Measurements from ENCODE around the gene AKNA.

The AKNA gene

DNA sequence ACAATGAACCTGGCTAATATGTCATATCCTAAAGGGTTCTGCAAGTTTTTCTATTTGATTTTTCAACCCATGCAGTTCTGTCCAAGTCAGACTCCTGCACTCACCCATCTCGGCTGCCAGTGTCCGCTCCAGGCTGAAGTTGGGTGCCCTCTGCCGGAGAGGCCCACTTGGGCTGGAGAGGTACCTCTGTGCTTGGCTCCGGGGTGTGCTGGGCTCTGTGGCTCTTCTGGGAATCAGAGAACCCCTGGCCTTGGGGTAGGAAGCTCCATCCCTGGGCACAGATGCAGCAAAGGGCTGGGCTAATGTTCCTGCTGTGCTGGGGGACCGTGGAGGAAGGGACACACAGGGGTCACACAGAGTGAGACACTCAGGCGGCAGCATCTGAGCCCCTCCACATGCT is 32.0 kb downstream of the AKNA start:
- no peak for DNase-seq

GRCh38 chr9:114351932-114352331 is 35.9 kb downstream of the AKNA start:
- DNase-seq, result no peak

DNA sequence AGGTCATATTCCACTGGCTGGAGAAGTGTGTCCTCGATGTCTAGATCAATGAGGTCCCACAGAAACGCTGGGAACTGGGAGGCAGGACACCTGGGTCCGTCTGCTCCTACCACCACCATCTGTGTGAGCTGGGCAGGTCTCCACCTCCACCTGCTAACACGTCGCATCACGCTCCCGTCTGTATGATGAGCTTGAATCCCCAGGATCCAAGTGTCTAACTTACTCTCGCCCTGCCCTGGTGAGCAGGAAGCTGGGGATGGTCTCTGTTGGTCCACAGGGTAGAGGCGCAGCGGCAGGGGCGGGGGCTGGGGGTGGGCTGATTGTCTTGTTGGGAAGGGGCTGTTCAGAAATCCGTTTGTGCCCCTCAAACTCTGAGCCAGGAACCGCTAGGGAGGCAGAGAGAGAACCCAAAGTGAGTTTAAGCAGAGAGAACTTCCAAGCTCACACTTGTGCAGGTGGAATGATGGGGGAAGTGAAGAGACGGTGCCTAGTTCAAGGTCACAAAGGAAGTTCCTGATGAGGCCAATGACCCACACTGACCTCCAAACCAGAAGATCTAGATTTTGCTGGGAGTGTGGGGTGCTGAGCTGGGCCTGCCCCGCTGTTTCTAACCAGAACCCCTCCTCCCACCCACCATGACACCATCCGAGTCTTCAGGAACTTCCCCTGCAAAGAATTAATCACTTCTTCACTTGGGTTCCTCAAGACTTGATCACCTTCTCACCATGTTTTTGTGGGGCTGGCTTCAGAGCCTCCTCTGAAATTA is 37.0 kb downstream of the AKNA start:
- DNase-seq, result no peak

- no peak for DNase-seq
Measured at GRCh38 chr9:114349713-114350480, 37.9 kb downstream of the AKNA start.

- no peak for DNase-seq
Measured at GRCh38 chr9:114348906-114349482, 38.8 kb downstream of the AKNA start.

DNA sequence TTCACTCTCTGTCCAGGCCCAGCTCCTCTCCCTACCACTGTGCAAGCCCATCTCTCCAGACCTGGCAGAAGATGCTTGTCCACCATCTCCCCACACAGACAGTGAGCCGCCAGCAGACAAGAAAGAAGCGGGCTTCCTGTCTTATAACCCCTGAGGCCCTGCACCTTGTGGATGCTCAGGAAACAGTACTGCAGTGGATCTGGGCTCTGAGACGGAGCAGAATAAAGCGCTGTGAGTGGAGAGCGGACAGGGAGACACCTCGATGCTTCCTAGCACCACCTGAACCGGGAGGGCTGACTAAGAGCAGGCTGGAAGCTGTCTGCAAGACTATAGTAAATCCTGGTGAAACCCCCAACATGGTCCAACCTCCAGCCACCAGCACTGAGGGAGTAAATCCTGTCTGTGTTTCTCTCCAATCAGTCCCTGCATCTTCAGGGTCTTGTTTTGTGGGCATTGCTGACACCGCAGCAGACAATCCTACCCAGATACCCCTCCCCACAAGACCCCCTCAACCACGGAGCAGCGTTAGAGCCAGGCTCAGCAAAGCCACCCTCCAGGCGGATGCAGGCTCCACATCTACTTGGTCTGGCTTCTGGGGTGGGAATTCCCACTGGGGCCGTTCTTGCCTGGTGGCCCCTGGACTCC is 39.4 kb downstream of the AKNA start:
- no peak for DNase-seq

DNA sequence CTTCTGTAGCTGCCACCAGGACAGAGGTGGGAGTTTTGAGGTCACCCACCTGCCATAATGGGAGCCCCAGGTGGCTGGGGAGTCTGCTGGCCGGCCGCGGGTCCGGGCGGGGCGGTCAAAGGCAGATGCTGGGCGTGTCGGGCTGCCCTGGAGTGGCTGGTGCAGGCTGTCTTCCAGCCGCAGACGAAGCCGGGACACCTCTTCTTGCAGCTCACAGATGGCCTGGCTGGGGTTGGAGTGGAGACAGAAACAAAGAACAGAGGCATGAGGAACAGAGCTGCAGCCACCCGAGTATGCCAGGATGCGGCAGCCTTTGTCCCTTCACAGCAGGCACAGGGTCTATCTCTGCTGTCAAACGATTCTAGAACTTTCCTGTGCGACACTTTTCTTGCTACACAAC is 40.1 kb downstream of the AKNA start:
- no peak for DNase-seq

DNA sequence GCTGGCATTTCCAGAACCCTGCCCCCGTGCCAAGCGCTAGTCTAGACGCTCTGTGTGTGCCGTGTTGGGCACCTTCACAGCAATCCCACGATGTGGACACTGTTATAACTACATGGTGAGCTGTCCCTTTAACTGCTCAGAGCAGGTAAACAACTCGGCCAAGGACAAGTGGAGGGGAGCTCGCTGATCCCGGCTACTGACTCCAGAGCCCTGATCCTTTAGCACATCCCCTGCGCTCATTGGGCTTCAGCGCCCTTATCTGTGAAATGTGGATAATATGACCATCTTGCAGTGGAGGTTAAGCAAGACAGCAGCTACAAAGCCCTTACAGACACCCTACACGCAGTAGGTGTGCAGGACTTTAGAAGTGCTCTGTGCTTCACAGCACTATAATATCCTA is 41.6 kb downstream of the AKNA start:
- DNase-seq, result no peak

DNA sequence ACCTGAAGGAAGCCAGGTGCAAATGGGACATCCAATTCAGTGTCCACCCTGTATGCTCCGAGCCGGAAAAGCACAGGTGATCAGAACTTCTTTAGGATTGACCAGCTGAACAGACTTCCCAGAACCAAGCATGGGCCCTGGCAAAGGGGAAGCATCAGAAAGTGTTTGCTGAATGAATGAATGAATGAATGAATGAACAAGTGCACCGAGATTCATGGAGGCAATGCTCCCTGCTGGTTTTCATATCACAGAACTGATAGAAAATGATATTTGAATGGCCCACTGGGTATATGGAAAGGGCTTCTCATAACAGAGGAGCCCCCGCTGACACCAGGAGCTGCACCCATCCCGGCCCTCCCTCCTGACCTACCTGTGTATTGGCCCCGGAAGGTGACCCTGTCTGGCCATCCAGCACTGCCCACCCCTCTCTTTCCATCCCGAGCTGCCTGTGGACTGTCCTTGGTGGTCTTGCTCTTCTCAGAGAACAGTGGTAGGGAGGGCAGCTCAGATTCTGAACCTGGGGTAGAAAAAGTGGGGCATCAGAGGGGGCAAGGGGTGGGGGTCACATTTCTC is 42.2 kb downstream of the AKNA start:
- no peak for DNase-seq

DNA sequence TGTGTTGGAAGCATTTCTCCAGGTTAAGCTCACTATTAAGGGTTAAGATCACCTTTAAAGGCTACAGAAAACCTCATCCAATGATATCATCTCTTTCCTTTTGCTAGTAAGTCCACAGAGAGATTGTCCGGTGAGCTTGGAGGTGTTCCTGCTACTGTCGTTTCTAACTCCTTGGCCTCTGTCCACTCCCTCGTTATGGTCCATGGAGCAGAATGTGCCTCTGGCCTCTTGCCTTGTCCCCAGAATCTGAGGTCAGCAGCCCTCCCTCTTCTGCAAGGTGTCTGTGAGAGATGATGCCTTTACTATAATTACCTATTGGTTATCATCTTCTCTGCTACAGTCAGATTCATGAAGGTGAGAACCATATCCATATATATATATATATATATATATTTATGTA is 43.1 kb downstream of the AKNA start:
- no peak for DNase-seq

- no peak for DNase-seq
Measured at GRCh38 chr9:114344188-114344566, 43.6 kb downstream of the AKNA start.

- DNase-seq, result no peak
Measured at GRCh38 chr9:114343471-114344187, 44.2 kb downstream of the AKNA start.

- no peak for DNase-seq
Measured at GRCh38 chr9:114342755-114343440, 44.9 kb downstream of the AKNA start.

- DNase-seq, result no peak
Measured at GRCh38 chr9:114341991-114342390, 45.8 kb downstream of the AKNA start.

DNA sequence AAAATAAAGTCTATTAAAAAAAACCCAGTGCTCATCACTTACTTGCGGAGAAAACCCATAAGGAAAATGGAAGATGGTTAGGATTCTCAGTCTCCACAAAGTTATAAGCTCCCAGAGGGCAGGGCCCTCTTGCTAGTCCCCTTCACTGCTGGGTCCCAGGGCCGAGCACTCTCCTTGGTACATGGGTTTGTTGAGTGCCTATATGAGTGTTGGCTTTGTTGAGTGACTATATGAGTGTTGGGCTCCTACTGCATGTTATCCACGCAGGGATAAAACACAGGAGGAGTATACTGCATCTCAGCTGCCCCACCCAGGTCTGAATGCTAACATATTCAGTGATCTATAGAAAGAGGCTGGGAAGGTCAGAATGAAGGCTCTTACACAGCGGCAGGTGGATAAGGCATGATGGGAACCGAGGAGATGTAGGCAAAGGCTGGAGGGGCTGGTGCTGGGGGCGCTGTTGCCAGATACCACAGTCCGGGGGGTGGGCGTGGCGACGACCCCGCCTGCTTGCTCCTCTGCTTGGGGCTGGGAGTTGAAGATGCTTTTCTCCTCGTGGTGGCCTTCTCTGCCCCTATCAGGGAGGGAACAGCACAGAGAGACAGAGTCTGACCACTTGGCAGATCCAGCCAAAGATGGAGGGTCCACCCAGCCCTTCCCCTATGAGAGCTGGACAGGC is 46.5 kb downstream of the AKNA start:
- no peak for DNase-seq

GRCh38 chr9:114339130-114339908 is 48.5 kb downstream of the AKNA start:
- no peak for DNase-seq

- no peak for DNase-seq
Measured at GRCh38 chr9:114338187-114338586, 49.6 kb downstream of the AKNA start.

DNA sequence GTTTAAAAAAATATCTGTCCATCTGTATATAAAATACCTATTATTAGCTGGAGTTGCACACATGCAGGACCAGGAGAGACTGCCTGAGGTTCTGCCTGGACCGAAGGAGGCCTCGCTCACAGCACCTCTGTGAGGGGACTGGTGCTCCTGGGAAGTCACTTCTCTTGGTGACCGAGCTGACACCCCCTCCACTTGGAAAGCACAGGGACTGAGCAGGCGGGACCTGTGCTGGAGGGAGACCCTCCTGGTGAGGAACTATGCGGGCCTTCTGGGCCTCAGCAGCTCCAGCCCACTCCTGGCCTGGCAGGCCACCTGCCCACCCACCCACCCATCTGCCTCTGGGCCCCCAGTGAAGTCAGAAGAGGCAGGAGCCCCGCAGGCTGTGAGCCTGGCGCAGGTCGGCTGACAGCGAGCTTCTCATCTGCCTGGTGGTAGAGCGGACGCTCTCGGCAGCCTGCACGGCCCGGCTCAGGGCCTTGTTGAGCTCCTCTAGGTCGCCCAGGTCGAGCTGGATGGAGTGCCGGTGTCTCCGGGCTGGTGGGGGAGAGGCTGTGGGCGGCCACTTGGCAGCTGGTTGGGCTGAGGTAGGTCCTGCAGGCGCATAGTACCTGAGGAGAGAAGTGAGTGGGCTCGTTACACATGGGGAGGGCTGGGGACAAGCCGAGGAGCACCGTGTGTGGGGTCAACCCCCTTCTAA is 50.9 kb downstream of the AKNA start:
- DNase-seq, result no peak

DNA sequence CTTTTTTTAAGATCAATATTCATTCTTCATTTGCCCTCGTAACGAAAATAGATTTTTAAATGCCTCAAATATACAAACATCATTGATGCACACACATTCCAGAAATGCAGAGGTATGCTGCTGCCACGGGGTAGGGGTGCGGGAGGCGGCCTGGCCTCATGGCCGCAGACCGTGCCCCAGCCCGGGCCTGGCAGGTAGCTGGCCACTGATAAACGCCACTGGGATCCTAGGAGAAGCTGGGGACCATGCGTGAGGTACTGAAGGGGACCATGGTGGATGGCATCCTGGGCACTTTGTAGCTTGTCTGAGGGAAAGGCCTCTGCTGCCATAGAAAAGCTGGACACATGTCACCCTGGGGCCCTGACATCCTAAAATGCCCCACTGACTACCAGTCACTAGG is 51.6 kb downstream of the AKNA start:
- DNase-seq, result no peak

- DNase-seq, result no peak
Measured at GRCh38 chr9:114335745-114336144, 52.0 kb downstream of the AKNA start.
